ENCODE measurements around the gene NR2F2.

NR2F2 gene

DNA sequence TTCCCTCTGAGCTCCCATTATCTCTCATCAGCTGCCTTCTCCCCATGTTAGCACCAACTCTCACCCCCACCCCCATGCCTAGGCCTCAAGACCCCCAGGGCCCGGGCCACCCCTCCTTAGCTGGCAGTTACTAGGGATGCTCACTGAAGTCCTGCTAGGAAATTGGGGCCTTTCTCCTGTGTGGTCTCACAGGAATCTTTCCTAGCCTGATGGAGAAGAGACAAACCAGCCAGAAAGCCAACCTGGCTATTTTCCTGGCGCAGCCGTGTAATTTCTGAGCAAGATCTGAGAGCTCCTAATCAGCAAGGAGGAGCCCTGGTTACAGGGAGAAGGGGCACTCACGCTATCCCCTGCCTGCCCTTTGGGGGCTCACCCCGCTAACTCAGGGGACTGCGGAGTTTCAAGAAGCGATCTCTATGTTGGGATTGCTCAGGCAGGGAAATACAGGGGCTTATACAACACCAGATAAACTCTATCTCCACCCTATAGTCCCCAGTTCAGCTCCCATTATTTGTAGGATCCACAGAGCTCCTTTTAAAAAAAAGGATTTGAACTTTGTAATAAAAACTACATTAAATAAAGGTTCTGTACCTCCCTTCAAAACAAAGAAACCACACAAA lies 25.2 kb downstream of the NR2F2 start:
- Histone ChIP-seq H3K36me3 (ENCODE audit: insufficient read depth, low read length) (no peaks in the 10 kb centered on the region), H3K27ac (ENCODE audit: low read length) (no peak overlapping the region), H2AFZ (ENCODE audit: low read depth, low read length) (no peak overlapping the region), H3K79me2 (ENCODE audit: insufficient read depth, low read length) (no peaks in the 10 kb centered on the region), H3K9me3 (ENCODE audit: insufficient read depth, low read length, severe bottlenecking) (no peaks in the 10 kb centered on the region), H3K27me3 (ENCODE audit: insufficient read depth, low read length, poor library complexity) (peaks cover 2% of the 10 kb centered on the region), H3K9ac (ENCODE audit: low read depth, low read length) (no peak overlapping the region), H3K4me1 (ENCODE audit: insufficient read depth, low read length) (no peaks in the 10 kb centered on the region), H3K4me3 (ENCODE audit: low read depth in 1 of 2, low read length in 2 of 2) (no peak overlapping the region), H4K20me1 (ENCODE audit: insufficient read depth, low read length) (no peaks in the 10 kb centered on the region), H3K4me2 (ENCODE audit: insufficient read depth, low read length) (no peak overlapping the region)
- ATAC-seq (ENCODE audit: insufficient read depth, low read depth) (no peak), DNase-seq (no peak)
- TF ChIP-seq EZH2 (IDR thresholded peaks at IDR 0.05; ENCODE audit: borderline replicate concordance, low read depth, low read length, severe bottlenecking) (no peak), CTCF (IDR thresholded peaks at IDR 0.05; ENCODE audit: borderline replicate concordance, extremely low read depth, low read length, poor library complexity, severe bottlenecking) (no peak)

GRCh38 chr15:96356494-96357455 lies 26.3 kb downstream of the NR2F2 start:
- ATAC-seq (ENCODE audit: insufficient read depth, low read depth): no peak
- TF ChIP-seq CTCF (IDR thresholded peaks at IDR 0.05; ENCODE audit: borderline replicate concordance, extremely low read depth, low read length, poor library complexity, severe bottlenecking): no peak
- no peak for TF ChIP-seq EZH2 (IDR thresholded peaks at IDR 0.05; ENCODE audit: borderline replicate concordance, low read depth, low read length, severe bottlenecking)
- DNase-seq: no peak
- Histone ChIP-seq H3K9ac (ENCODE audit: low read depth, low read length) (no peak overlapping the region), H3K27me3 (ENCODE audit: insufficient read depth, low read length, poor library complexity) (no peaks in the 10 kb centered on the region), H3K79me2 (ENCODE audit: insufficient read depth, low read length) (no peaks in the 10 kb centered on the region), H3K4me3 (ENCODE audit: low read depth in 1 of 2, low read length in 2 of 2) (no peak overlapping the region), H3K9me3 (ENCODE audit: insufficient read depth, low read length, severe bottlenecking) (no peaks in the 10 kb centered on the region), H4K20me1 (ENCODE audit: insufficient read depth, low read length) (no peaks in the 10 kb centered on the region), H3K27ac (ENCODE audit: low read length) (no peak overlapping the region), H3K4me2 (ENCODE audit: insufficient read depth, low read length) (no peak overlapping the region), H3K4me1 (ENCODE audit: insufficient read depth, low read length) (no peaks in the 10 kb centered on the region), H2AFZ (ENCODE audit: low read depth, low read length) (no peak overlapping the region), H3K36me3 (ENCODE audit: insufficient read depth, low read length) (no peaks in the 10 kb centered on the region)

DNA sequence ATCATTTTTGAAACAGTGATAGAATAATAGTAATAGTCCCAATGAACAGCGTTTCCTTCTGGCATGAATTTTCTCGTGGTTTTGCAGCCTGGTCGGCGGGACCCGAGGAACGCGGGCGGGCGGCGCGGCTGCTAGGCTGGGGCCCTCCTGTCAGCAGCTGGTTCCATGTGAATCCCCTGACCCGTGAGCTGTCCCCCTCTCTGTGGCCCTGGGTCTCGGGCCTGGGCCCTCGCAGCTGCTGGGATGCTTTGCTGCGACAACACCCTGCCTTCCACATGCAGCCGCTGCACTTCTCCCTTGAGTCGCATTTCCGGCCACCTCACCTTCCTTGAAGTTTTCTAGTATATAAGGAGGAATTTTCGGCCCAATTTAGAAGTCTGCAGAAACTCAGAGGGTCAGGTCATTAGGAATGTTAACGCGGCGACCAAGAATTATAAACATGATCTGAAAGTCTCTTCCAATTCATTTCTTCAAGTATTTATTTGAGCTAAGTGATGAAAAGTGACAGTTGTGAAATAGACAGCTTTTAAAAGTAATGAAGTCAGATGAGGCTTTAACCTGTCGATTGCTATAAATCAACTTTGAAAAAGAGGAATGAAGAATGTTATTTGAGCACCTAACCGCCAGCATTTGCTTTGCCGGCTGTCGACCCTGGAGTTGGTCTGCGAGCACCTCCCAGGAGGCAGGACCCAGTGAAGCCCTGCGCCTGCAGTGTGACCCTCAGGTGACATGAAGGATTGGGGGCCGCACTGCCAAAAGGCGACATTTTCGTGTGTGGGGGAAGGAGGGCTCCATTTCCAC lies 27.7 kb downstream of the NR2F2 start:
- no peak overlapping the region for H3K4me2 ChIP-seq (ENCODE audit: insufficient read depth, low read length)
- TF ChIP-seq CTCF (IDR thresholded peaks at IDR 0.05; ENCODE audit: borderline replicate concordance, extremely low read depth, low read length, poor library complexity, severe bottlenecking) (no peak), EZH2 (IDR thresholded peaks at IDR 0.05; ENCODE audit: borderline replicate concordance, low read depth, low read length, severe bottlenecking) (no peak)
- ATAC-seq (ENCODE audit: insufficient read depth, low read depth) (no peak), DNase-seq (no peak)
- H2AFZ ChIP-seq (ENCODE audit: low read depth, low read length): no peak overlapping the region
- no peaks in the 10 kb centered on the region for H4K20me1 ChIP-seq (ENCODE audit: insufficient read depth, low read length)
- H3K27ac ChIP-seq (ENCODE audit: low read length): no peak overlapping the region
- H3K4me3 ChIP-seq (ENCODE audit: low read depth in 1 of 2, low read length in 2 of 2): no peak overlapping the region
- no peak overlapping the region for H3K9ac ChIP-seq (ENCODE audit: low read depth, low read length)
- H3K4me1 ChIP-seq (ENCODE audit: insufficient read depth, low read length): no peaks in the 10 kb centered on the region
- H3K79me2 ChIP-seq (ENCODE audit: insufficient read depth, low read length): no peaks in the 10 kb centered on the region
- H3K9me3 ChIP-seq (ENCODE audit: insufficient read depth, low read length, severe bottlenecking): no peaks in the 10 kb centered on the region
- H3K27me3 ChIP-seq (ENCODE audit: insufficient read depth, low read length, poor library complexity): no peaks in the 10 kb centered on the region
- H3K36me3 ChIP-seq (ENCODE audit: insufficient read depth, low read length): no peaks in the 10 kb centered on the region

Measured in DND-41 (cell line).